ENCODE results near the gene GLIPR1L2.
"Not testable (repeated sequence)": the region's sequence is repeated elsewhere in the genome, so short reads cannot be mapped to it uniquely, and the experiment has no call there.

Gene GLIPR1L2

GRCh38 chr12:75390899-75391538 is at the start of gene GLIPR1L2:
TSS of gene GLIPR1L2 (plus strand) at chr12:75391089. CDS start at chr12:75391117, 28 bp downstream.
- no peak for TF ChIP-seq POLR2AphosphoS5 (IDR thresholded peaks at IDR 0.05; ENCODE audit: borderline replicate concordance, low read depth, low read length)
- no peak for TF ChIP-seq FOXP2 (optimal IDR thresholded peaks at IDR 0.05; ENCODE audit: control extremely low read depth, extremely low read length, insufficient read depth)
- TF ChIP-seq EZH2 (IDR thresholded peaks at IDR 0.05) = no peak
- Histone ChIP-seq H3K27ac (no peak within 1 kb of the TSS), H3K9ac (ENCODE audit: insufficient read length) (no peak within 1 kb of the TSS), H3K4me3 (no peak within 1 kb of the TSS), H3K36me3 (ENCODE audit: insufficient read depth, low read length) (no peaks in the 10 kb centered on the region), H3K9me3 (ENCODE audit: low read depth, low read length) (no peaks in the 10 kb centered on the region)
- no peak for DNase-seq (ENCODE audit: low read depth, low spot score)

DNA sequence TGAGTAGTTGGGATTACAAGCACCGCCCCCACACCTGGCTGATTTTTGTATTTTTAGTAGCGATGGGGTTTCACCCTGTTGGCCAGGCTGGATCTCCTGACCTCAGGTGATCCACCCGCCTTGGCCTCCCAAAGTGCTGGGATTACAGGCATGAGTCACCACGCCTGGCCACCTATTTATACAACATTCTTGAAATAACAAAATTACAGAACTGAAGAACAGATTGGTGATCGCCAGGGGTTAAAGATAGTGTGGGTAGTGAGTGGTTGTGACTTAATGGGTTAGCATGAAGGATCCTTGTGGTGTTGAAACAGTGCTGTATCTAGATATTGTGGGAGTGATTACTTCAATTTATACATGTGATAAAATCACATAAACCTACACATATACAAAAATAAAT is 49.0 kb upstream of the GLIPR1L2 start:
- H3K36me3 ChIP-seq (ENCODE audit: insufficient read depth, low read length) = no peaks in the 10 kb centered on the region
- H3K27ac ChIP-seq = no peak overlapping the region
- DNase-seq (ENCODE audit: low read depth, low spot score) = no peak
- H3K9ac ChIP-seq (ENCODE audit: insufficient read length) = no peak overlapping the region
- no peaks in the 10 kb centered on the region; the same call in 1 of the 2 replicates for H3K9me3 ChIP-seq (ENCODE audit: low read depth, low read length)
- no peak overlapping the region for H3K4me3 ChIP-seq
- TF ChIP-seq EZH2 (IDR thresholded peaks at IDR 0.05) (no peak), FOXP2 (optimal IDR thresholded peaks at IDR 0.05; ENCODE audit: control extremely low read depth, extremely low read length, insufficient read depth) (no peak), POLR2AphosphoS5 (IDR thresholded peaks at IDR 0.05; ENCODE audit: borderline replicate concordance, low read depth, low read length) (no peak)

DNA sequence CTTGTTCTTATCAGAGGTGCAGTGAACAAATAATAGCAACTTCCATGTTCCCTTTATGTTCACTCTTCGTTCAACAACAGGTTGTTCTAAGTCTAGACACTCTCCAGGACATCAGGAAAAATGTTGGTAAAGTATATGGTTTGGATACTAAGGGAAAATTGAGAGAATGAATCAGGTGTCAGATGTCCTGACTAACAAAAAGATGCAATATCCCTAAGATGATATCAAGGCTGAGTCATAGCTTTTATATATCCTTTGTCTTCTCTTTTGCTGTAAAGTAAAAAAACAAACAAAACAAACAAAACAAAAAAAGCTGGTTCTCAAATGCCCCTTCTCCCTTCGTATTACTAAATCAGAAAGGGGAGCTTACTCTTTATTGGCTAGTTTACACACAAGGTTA is 45.4 kb upstream of the GLIPR1L2 start:
- H3K9ac ChIP-seq (ENCODE audit: insufficient read length) = no peak overlapping the region
- H3K4me3 ChIP-seq = no peak overlapping the region
- TF ChIP-seq FOXP2 (optimal IDR thresholded peaks at IDR 0.05; ENCODE audit: control extremely low read depth, extremely low read length, insufficient read depth) (no peak), POLR2AphosphoS5 (IDR thresholded peaks at IDR 0.05; ENCODE audit: borderline replicate concordance, low read depth, low read length) (no peak), EZH2 (IDR thresholded peaks at IDR 0.05) (no peak)
- no peaks in the 10 kb centered on the region for H3K9me3 ChIP-seq (ENCODE audit: low read depth, low read length)
- H3K27ac ChIP-seq = no peak overlapping the region
- DNase-seq (ENCODE audit: low read depth, low spot score) = no peak
- no peaks in the 10 kb centered on the region for H3K36me3 ChIP-seq (ENCODE audit: insufficient read depth, low read length)

- H3K36me3 ChIP-seq (ENCODE audit: insufficient read depth, low read length); H3K27ac ChIP-seq; H3K9ac ChIP-seq (ENCODE audit: insufficient read length); DNase-seq (ENCODE audit: low read depth, low spot score); H3K9me3 ChIP-seq (ENCODE audit: low read depth, low read length); H3K4me3 ChIP-seq: not testable (repeated sequence)
Observed at GRCh38 chr12:75346215-75346614, 44.7 kb upstream of the GLIPR1L2 start.

DNA sequence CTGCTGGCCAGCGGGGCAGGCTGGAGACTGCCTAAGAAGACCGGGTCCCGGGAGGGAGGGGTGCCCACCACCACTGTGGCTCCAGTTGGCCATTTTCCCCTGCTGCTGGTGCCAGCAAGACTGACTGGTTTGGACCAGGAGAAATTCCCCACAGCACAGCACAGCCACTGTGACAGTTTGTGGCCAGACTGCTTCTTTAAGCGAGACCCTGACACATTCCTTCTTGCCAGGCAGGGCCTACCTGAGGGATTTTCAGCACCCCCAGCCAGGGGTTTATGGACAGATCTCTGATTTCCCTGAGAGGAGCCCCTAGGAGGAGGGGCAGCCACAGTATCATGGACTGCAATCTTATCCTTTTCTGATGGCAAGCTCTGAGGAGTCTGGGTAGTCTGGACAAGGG is 40.9 kb upstream of the GLIPR1L2 start:
- Histone ChIP-seq H3K4me3 (no peak overlapping the region), H3K36me3 (ENCODE audit: insufficient read depth, low read length) (no peaks in the 10 kb centered on the region), H3K9ac (ENCODE audit: insufficient read length) (no peak overlapping the region), H3K9me3 (ENCODE audit: low read depth, low read length) (no peaks in the 10 kb centered on the region), H3K27ac (no peak overlapping the region)
- DNase-seq (ENCODE audit: low read depth, low spot score) = no peak
- TF ChIP-seq EZH2 (IDR thresholded peaks at IDR 0.05) = no peak
- no peak for TF ChIP-seq POLR2AphosphoS5 (IDR thresholded peaks at IDR 0.05; ENCODE audit: borderline replicate concordance, low read depth, low read length)
- no peak for TF ChIP-seq FOXP2 (optimal IDR thresholded peaks at IDR 0.05; ENCODE audit: control extremely low read depth, extremely low read length, insufficient read depth)

DNA sequence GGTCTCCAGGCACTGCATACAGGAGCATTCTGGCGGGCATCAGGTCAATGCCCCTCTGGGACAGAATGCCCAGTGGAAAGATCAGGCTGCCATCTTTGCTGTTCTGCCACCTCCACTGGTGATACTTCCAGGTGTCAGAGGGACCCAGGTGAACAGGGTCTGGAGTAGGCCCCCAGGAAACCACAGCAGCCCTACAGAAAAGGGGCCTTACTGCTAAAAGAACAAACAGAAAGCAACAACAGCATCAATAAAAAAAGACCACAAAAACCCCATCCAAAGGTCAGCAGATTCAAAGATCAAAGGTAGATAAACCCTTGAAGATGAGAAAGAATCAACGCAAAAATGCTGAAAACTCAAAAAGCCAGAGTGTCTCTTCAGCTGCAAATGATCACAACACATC is 40.5 kb upstream of the GLIPR1L2 start:
- Histone ChIP-seq H3K36me3 (ENCODE audit: insufficient read depth, low read length) (no peaks in the 10 kb centered on the region), H3K27ac (no peak overlapping the region), H3K9ac (ENCODE audit: insufficient read length) (no peak overlapping the region), H3K4me3 (no peak overlapping the region), H3K9me3 (ENCODE audit: low read depth, low read length) (no peaks in the 10 kb centered on the region; the same call in 1 of the 2 replicates)
- no peak for TF ChIP-seq EZH2 (IDR thresholded peaks at IDR 0.05)
- no peak for TF ChIP-seq FOXP2 (optimal IDR thresholded peaks at IDR 0.05; ENCODE audit: control extremely low read depth, extremely low read length, insufficient read depth)
- no peak for TF ChIP-seq POLR2AphosphoS5 (IDR thresholded peaks at IDR 0.05; ENCODE audit: borderline replicate concordance, low read depth, low read length)
- DNase-seq (ENCODE audit: low read depth, low spot score) = no peak

DNA sequence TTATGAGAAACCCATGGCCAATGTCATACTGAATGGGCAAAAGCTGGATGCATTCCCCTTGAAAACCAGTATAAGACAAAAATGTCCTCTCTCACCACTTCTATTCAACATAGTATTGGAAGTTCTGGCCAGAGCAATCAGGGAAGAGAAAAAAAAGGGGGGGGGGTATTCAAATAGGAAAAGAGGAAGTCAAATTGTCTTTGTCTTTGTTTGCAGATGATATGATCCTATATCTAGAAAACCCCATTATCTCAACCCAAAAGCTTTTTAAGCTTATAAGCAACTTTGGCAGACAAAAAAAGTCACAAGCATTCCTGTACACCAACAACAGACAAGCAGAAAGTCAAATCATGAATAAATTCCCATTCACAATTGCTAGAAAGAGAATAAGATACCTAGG is 36.9 kb upstream of the GLIPR1L2 start:
- Histone ChIP-seq H3K4me3 (no peak overlapping the region), H3K27ac (no peak overlapping the region), H3K9ac (ENCODE audit: insufficient read length) (no peak overlapping the region), H3K36me3 (ENCODE audit: insufficient read depth, low read length) (no peaks in the 10 kb centered on the region), H3K9me3 (ENCODE audit: low read depth, low read length) (no peaks in the 10 kb centered on the region; the same call in 1 of the 2 replicates)
- no peak for DNase-seq (ENCODE audit: low read depth, low spot score)
- TF ChIP-seq EZH2 (IDR thresholded peaks at IDR 0.05) = no peak
- no peak for TF ChIP-seq FOXP2 (optimal IDR thresholded peaks at IDR 0.05; ENCODE audit: control extremely low read depth, extremely low read length, insufficient read depth)
- TF ChIP-seq POLR2AphosphoS5 (IDR thresholded peaks at IDR 0.05; ENCODE audit: borderline replicate concordance, low read depth, low read length) = no peak

GRCh38 chr12:75360920-75361319 is 30.0 kb upstream of the GLIPR1L2 start:
- Histone ChIP-seq H3K9me3 (ENCODE audit: low read depth, low read length) (no peaks in the 10 kb centered on the region), H3K36me3 (ENCODE audit: insufficient read depth, low read length) (no peaks in the 10 kb centered on the region), H3K4me3 (no peak overlapping the region), H3K27ac (no peak overlapping the region), H3K9ac (ENCODE audit: insufficient read length) (no peak overlapping the region)
- no peak for TF ChIP-seq FOXP2 (optimal IDR thresholded peaks at IDR 0.05; ENCODE audit: control extremely low read depth, extremely low read length, insufficient read depth)
- TF ChIP-seq EZH2 (IDR thresholded peaks at IDR 0.05) = no peak
- TF ChIP-seq POLR2AphosphoS5 (IDR thresholded peaks at IDR 0.05; ENCODE audit: borderline replicate concordance, low read depth, low read length) = no peak
- DNase-seq (ENCODE audit: low read depth, low spot score) = no peak

- TF ChIP-seq EZH2 (IDR thresholded peaks at IDR 0.05) (no peak), POLR2AphosphoS5 (IDR thresholded peaks at IDR 0.05; ENCODE audit: borderline replicate concordance, low read depth, low read length) (no peak), FOXP2 (optimal IDR thresholded peaks at IDR 0.05; ENCODE audit: control extremely low read depth, extremely low read length, insufficient read depth) (no peak)
Observed at GRCh38 chr12:75361408-75361807, 29.5 kb upstream of the GLIPR1L2 start.

More at GRCh38 chr12:75361408-75361807, 29.5 kb upstream of the GLIPR1L2 start:
- DNase-seq (ENCODE audit: low read depth, low spot score) = no peak
- no peaks in the 10 kb centered on the region for H3K36me3 ChIP-seq (ENCODE audit: insufficient read depth, low read length)
- H3K27ac ChIP-seq = no peak overlapping the region
- no peaks in the 10 kb centered on the region for H3K9me3 ChIP-seq (ENCODE audit: low read depth, low read length)
- H3K9ac ChIP-seq (ENCODE audit: insufficient read length) = no peak overlapping the region
- H3K4me3 ChIP-seq = no peak overlapping the region
